ENCODE data around the gene PARVG.

- TF ChIP-seq, protein P1, sequence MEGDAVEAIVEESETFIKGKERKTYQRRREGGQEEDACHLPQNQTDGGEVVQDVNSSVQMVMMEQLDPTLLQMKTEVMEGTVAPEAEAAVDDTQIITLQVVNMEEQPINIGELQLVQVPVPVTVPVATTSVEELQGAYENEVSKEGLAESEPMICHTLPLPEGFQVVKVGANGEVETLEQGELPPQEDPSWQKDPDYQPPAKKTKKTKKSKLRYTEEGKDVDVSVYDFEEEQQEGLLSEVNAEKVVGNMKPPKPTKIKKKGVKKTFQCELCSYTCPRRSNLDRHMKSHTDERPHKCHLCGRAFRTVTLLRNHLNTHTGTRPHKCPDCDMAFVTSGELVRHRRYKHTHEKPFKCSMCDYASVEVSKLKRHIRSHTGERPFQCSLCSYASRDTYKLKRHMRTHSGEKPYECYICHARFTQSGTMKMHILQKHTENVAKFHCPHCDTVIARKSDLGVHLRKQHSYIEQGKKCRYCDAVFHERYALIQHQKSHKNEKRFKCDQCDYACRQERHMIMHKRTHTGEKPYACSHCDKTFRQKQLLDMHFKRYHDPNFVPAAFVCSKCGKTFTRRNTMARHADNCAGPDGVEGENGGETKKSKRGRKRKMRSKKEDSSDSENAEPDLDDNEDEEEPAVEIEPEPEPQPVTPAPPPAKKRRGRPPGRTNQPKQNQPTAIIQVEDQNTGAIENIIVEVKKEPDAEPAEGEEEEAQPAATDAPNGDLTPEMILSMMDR (tag by site-specific recombination; IDR thresholded peaks at IDR 0.05): no peak
- TF ChIP-seq ZIC2 (tag by site-specific recombination; IDR thresholded peaks at IDR 0.05) (no peak), MEIS1 (CRISPR knock-in tag; IDR thresholded peaks at IDR 0.05; ENCODE audit: borderline replicate concordance) (no peak), IKZF3 (tag by site-specific recombination; IDR thresholded peaks at IDR 0.05) (no peak), YY1 (tag by site-specific recombination; IDR thresholded peaks at IDR 0.05) (no peak), ZNF280D (tag by site-specific recombination; IDR thresholded peaks at IDR 0.05) (no peak), REPIN1 (tag by site-specific recombination; IDR thresholded peaks at IDR 0.05; ENCODE audit: low read depth) (no peak), ZNF140 (tag by site-specific recombination; IDR thresholded peaks at IDR 0.05) (no peak), ZNF707 (tag by site-specific recombination; IDR thresholded peaks at IDR 0.05) (no peak), ZNF843 (tag by site-specific recombination; IDR thresholded peaks at IDR 0.05) (no peak), ZNF302 (tag by site-specific recombination; IDR thresholded peaks at IDR 0.05; ENCODE audit: low read depth) (no peak)
- TF ChIP-seq, protein P2, sequence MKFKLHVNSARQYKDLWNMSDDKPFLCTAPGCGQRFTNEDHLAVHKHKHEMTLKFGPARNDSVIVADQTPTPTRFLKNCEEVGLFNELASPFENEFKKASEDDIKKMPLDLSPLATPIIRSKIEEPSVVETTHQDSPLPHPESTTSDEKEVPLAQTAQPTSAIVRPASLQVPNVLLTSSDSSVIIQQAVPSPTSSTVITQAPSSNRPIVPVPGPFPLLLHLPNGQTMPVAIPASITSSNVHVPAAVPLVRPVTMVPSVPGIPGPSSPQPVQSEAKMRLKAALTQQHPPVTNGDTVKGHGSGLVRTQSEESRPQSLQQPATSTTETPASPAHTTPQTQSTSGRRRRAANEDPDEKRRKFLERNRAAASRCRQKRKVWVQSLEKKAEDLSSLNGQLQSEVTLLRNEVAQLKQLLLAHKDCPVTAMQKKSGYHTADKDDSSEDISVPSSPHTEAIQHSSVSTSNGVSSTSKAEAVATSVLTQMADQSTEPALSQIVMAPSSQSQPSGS (tag by site-specific recombination; IDR thresholded peaks at IDR 0.05; ENCODE audit: low read depth): no peak
Observed at GRCh38 chr22:44206696-44207095, 26.0 kb downstream of the PARVG start.
